HAP-1 (cell line): Measurements from ENCODE around the gene PDCD4.

Source experiments
- DNase-seq, 2 experiments: peaks; one replicate each; pipeline ENCODE4 v3.0.0-alpha.2; 2016 to 2020; ENCODE audit warnings: low spot score in 2 of 2
- H3K27me3 ChIP-seq: fragments of 250-450 bp; sonication (Bioruptor Pico); 2 replicates; pipeline ENCODE4 v1.5.1; 2020; ENCODE audit warnings: low read depth, mild to moderate bottlenecking, moderate library complexity
- H3K36me3 ChIP-seq: fragments of 250-450 bp; sonication (Bioruptor Pico); replicated peaks from 2 replicates; pipeline ENCODE4 v1.5.1; 2020; ENCODE audit warnings: mild to moderate bottlenecking
- H3K4me1 ChIP-seq: fragments of 250-450 bp; sonication (Bioruptor Pico); 2 replicates; pipeline ENCODE4 v1.5.1; 2020; ENCODE audit warnings: mild to moderate bottlenecking
- H3K4me3 ChIP-seq: fragments of 250-450 bp; sonication (Bioruptor Pico); 2 replicates; pipeline ENCODE4 v1.5.1; 2020; ENCODE audit warnings: mild to moderate bottlenecking, moderate library complexity
- H3K9me3 ChIP-seq: fragments of 250-450 bp; sonication (Bioruptor Pico); 2 replicates; pipeline ENCODE4 v1.5.1; 2020; ENCODE audit warnings: mild to moderate bottlenecking, moderate library complexity
- in situ Hi-C: fragments of 300-500 bp; cut with MboI; formaldehyde crosslinking; loops from 3 replicates; pipeline ENCODE4 v1.14.3; 2020; ENCODE audit warnings: low sequenced_read_pairs, inconsistent platforms, mixed read lengths

The PDCD4 gene

GRCh38 chr10:110918269-110918642 lies 46.5 kb downstream of the PDCD4 start:
- peaks cover 37% of the 10 kb centered on the region for H3K4me1 ChIP-seq
- H3K9me3 ChIP-seq: no peaks in the 10 kb centered on the region
- DNase-seq: peak; percentile 94 to 98
- no peaks in the 10 kb centered on the region for H3K27me3 ChIP-seq
- H3K36me3 ChIP-seq: no peaks in the 10 kb centered on the region; the same call in 1 of the 2 replicates
- in situ Hi-C loops: no loop called here
- H3K4me3 ChIP-seq: peak overlapping the region; percentile 92

GRCh38 chr10:110918643-110919348 lies 47.1 kb downstream of the PDCD4 start, which contains the start of gene BBIP1:
Gene BBIP1, minus strand, starts transcription at chr10:110919180. Its CDS starts 1,023 bp downstream, at chr10:110918157.
- Histone ChIP-seq H3K36me3 (no peaks in the 10 kb centered on the region; the same call in 1 of the 2 replicates), H3K4me3 (peak within 1 kb of the TSS; percentile 92), H3K9me3 (no peaks in the 10 kb centered on the region), H3K4me1 (peaks cover 40% of the 10 kb centered on the region), H3K27me3 (no peaks in the 10 kb centered on the region)
- in situ Hi-C loops: no loop called here
- peak in 1 of 2 experiments; percentile 98 for DNase-seq

- no peaks in the 10 kb centered on the region for H3K27me3 ChIP-seq
- peaks cover 40% of the 10 kb centered on the region for H3K4me1 ChIP-seq
- DNase-seq: peak in 1 of 2 experiments; percentile 99
- no peaks in the 10 kb centered on the region; the same call in 1 of the 2 replicates for H3K36me3 ChIP-seq
- in situ Hi-C loops: no loop called here
- H3K4me3 ChIP-seq: peak within 1 kb of the TSS; percentile 92
- H3K9me3 ChIP-seq: no peaks in the 10 kb centered on the region
Observed at GRCh38 chr10:110919349-110919931, 47.7 kb downstream of the PDCD4 start, which contains the start of gene SHOC2. Gene SHOC2, plus strand, starts transcription at chr10:110919604. Its CDS starts 44,755 bp downstream, at chr10:110964359.

GRCh38 chr10:110919971-110920881 lies 48.5 kb downstream of the PDCD4 start:
- H3K36me3 ChIP-seq: no peaks in the 10 kb centered on the region
- H3K4me1 ChIP-seq: peaks cover 40% of the 10 kb centered on the region
- peak overlapping the region; percentile 92 for H3K4me3 ChIP-seq
- no peaks in the 10 kb centered on the region for H3K9me3 ChIP-seq
- in situ Hi-C loops: no loop called here
- peak; percentile 38 to 60 for DNase-seq
- no peaks in the 10 kb centered on the region for H3K27me3 ChIP-seq

- Histone ChIP-seq H3K4me3 (no peak overlapping the region), H3K9me3 (no peaks in the 10 kb centered on the region), H3K4me1 (peaks cover 18% of the 10 kb centered on the region), H3K36me3 (no peaks in the 10 kb centered on the region), H3K27me3 (no peaks in the 10 kb centered on the region)
- no peak for DNase-seq
- in situ Hi-C loops: no loop called here
Observed at GRCh38 chr10:110923856-110924493, 52.2 kb downstream of the PDCD4 start.

- Histone ChIP-seq H3K27me3 (no peaks in the 10 kb centered on the region), H3K4me3 (no peak overlapping the region), H3K4me1 (peaks cover 7% of the 10 kb centered on the region), H3K36me3 (no peaks in the 10 kb centered on the region), H3K9me3 (no peaks in the 10 kb centered on the region)
- DNase-seq: no peak
- in situ Hi-C loops: no loop called here
Observed at GRCh38 chr10:110927461-110927860, 55.7 kb downstream of the PDCD4 start.

GRCh38 chr10:110931769-110932381 lies 60.1 kb downstream of the PDCD4 start:
- H3K9me3 ChIP-seq: no peaks in the 10 kb centered on the region
- H3K4me1 ChIP-seq: no peaks in the 10 kb centered on the region
- in situ Hi-C loops: no loop called here
- no peaks in the 10 kb centered on the region for H3K27me3 ChIP-seq
- H3K36me3 ChIP-seq: no peaks in the 10 kb centered on the region
- DNase-seq: no peak
- H3K4me3 ChIP-seq: no peak overlapping the region

GRCh38 chr10:110932505-110933180 lies 60.9 kb downstream of the PDCD4 start:
- Histone ChIP-seq H3K4me3 (no peak overlapping the region), H3K36me3 (no peaks in the 10 kb centered on the region), H3K27me3 (no peaks in the 10 kb centered on the region), H3K4me1 (no peaks in the 10 kb centered on the region), H3K9me3 (no peaks in the 10 kb centered on the region)
- in situ Hi-C loops: no loop called here
- no peak for DNase-seq

- Histone ChIP-seq H3K9me3 (no peaks in the 10 kb centered on the region), H3K4me1 (no peaks in the 10 kb centered on the region), H3K4me3 (no peak overlapping the region), H3K27me3 (no peaks in the 10 kb centered on the region), H3K36me3 (no peaks in the 10 kb centered on the region)
- in situ Hi-C loops: no loop called here
- no peak for DNase-seq
Observed at GRCh38 chr10:110936757-110937156, 65.0 kb downstream of the PDCD4 start.

- no peaks in the 10 kb centered on the region for H3K4me1 ChIP-seq
- no peak overlapping the region for H3K4me3 ChIP-seq
- H3K36me3 ChIP-seq: 0 out of 2 replicates have a peak, but pooled peaks cover 3% of the 10 kb centered on the region
- 0 out of 2 replicates have a peak, but pooled peaks cover 2% of the 10 kb centered on the region for H3K9me3 ChIP-seq
- DNase-seq: no peak
- in situ Hi-C loops: no loop called here
- no peaks in the 10 kb centered on the region for H3K27me3 ChIP-seq
Observed at GRCh38 chr10:110939419-110939818, 67.7 kb downstream of the PDCD4 start.

GRCh38 chr10:110944792-110945396 lies 73.2 kb downstream of the PDCD4 start:
- no peaks in the 10 kb centered on the region; the same call in 1 of the 2 replicates for H3K4me1 ChIP-seq
- 0 out of 2 replicates have a peak, but pooled peaks cover 3% of the 10 kb centered on the region for H3K36me3 ChIP-seq
- in situ Hi-C loops: no loop called here
- no peaks in the 10 kb centered on the region for H3K27me3 ChIP-seq
- no peak overlapping the region for H3K4me3 ChIP-seq
- DNase-seq: no peak
- H3K9me3 ChIP-seq: 0 out of 2 replicates have a peak, but pooled peaks cover 5% of the 10 kb centered on the region

GRCh38 chr10:110946496-110946895 lies 74.8 kb downstream of the PDCD4 start:
- no peaks in the 10 kb centered on the region for H3K27me3 ChIP-seq
- 0 out of 2 replicates have a peak, but pooled peaks cover 5% of the 10 kb centered on the region for H3K9me3 ChIP-seq
- no peaks in the 10 kb centered on the region; the same call in 1 of the 2 replicates for H3K4me1 ChIP-seq
- DNase-seq: peak in 1 of 2 experiments; percentile 31
- no peak overlapping the region for H3K4me3 ChIP-seq
- H3K36me3 ChIP-seq: 0 out of 2 replicates have a peak, but pooled peaks cover 3% of the 10 kb centered on the region
- in situ Hi-C loops: no loop called here
